ENCODE measurements around the gene MARK2. TPM values are rescaled to one million over a fixed set of nuclear protein-coding genes. Genes with fewer than 3 reads are reported as not detected.

The MARK2 gene
- total and polyA plus RNA-seq, 10 of the 15 experiments (the other 5 are each of a cell fraction or from before 2014, with no cell fraction given): 0.19 to 29.5 (median 13.2) TPM

DNA sequence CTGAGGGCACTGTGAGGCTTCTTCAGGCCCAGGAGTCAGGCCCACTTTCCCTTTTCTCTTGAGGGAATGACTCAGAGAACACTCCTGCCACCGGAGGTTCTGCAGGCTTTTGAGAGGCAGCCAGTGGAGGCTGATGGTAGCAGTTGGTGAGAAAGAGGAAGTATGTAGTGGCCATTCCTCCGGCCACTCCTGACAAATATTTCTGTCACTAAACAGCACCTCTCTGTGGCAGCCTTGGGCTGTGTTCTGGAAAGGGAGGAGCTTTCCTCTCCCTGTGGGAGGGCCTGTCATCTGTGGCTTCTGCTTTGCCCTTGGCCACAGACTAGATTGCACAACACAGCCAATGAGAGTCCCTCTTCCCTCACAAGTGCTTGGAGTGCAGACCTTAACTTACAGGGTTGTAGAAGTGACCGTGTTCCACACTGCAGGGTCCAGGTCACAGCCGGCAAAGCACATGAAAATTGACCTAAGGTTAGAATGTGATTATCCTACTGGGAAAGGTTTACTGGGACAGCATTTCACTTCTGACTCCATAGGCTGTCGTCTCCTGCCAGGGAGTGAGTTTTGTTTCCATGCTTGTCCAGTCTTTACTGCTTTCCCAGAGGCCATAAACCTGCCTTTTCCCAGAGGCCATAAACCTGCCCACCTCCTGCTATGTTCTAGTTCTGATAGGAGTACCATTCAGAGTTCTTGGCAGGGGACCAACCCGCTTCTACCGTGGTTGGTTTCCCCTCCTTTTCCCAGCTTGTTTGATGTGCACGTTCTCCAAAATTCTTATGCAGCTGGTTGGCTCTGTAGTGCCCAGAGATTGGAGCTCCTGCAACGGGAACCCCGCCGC, 33.3 kb downstream of the MARK2 start (continued):
- TF ChIP-seq ZNF384 (IDR thresholded peaks at IDR 0.05; ENCODE audit: borderline replicate concordance, low read depth, low read length): no peak
- TF ChIP-seq TBL1XR1 (IDR thresholded peaks at IDR 0.05; ENCODE audit: low read depth, low read length): no peak
- no peak for TF ChIP-seq ZNF24 (IDR thresholded peaks at IDR 0.05)
- no peak for TF ChIP-seq MEF2B (IDR thresholded peaks at IDR 0.05; ENCODE audit: partially characterized antibody, poor library complexity, severe bottlenecking)
- peak; percentile 62 for TF ChIP-seq IRF4 (IDR thresholded peaks at IDR 0.05; ENCODE audit: low read depth, low read length)
- TF ChIP-seq CEBPB (IDR thresholded peaks at IDR 0.05; ENCODE audit: borderline replicate concordance in 1 of 2, low read depth in 2 of 2, low read length in 2 of 2): peak in 1 of 2 experiments; percentile 95; a peak in 2 of 4 replicates
- TF ChIP-seq MTA2 (IDR thresholded peaks at IDR 0.05; ENCODE audit: low read depth): no peak
- no peak for TF ChIP-seq MXI1 (IDR thresholded peaks at IDR 0.05; ENCODE audit: low read depth, low read length)
- no peak for TF ChIP-seq ZSCAN29 (IDR thresholded peaks at IDR 0.05)
- TF ChIP-seq ATF2 (IDR thresholded peaks at IDR 0.05; ENCODE audit: low read length): no peak
- no peak for TF ChIP-seq SUZ12 (IDR thresholded peaks at IDR 0.05; ENCODE audit: unreplicated experiment)
- no peak for TF ChIP-seq ZNF622 (IDR thresholded peaks at IDR 0.05)
- no peak for TF ChIP-seq SMARCA5 (IDR thresholded peaks at IDR 0.05)
- no peak for TF ChIP-seq SIX5 (IDR thresholded peaks at IDR 0.05; ENCODE audit: low read depth, low read length, severe bottlenecking)
- TF ChIP-seq MYC (IDR thresholded peaks at IDR 0.05; ENCODE audit: insufficient read depth, insufficient read length, insufficient replicate concordance, low read length, severe bottlenecking): no peak
- peak; percentile 27; the same call in 1 of the 2 replicates for TF ChIP-seq ATF7 (IDR thresholded peaks at IDR 0.05; ENCODE audit: low read depth)
- peak; percentile 95 for TF ChIP-seq WRNIP1 (IDR thresholded peaks at IDR 0.05; ENCODE audit: borderline replicate concordance, low read depth, low read length)
- no peak for TF ChIP-seq SMAD5 (IDR thresholded peaks at IDR 0.05; ENCODE audit: low read depth)
- TF ChIP-seq TCF3 (IDR thresholded peaks at IDR 0.05; ENCODE audit: borderline replicate concordance, insufficient read depth, low read depth, low read length): no peak
- 0 out of 2 replicates have a peak, but pooled peaks have one; percentile 33 for TF ChIP-seq SPI1 (IDR thresholded peaks at IDR 0.05; ENCODE audit: borderline replicate concordance, insufficient read depth, low read depth, low read length)
- TF ChIP-seq RBBP5 (conservative IDR thresholded peaks at IDR 0.05): no peak
- TF ChIP-seq GATAD2B (conservative IDR thresholded peaks at IDR 0.05; ENCODE audit: low read depth): 0 out of 2 replicates have a peak, but pooled peaks have one; percentile 43
- TF ChIP-seq EP300 (IDR thresholded peaks at IDR 0.05; ENCODE audit: borderline replicate concordance in 1 of 2, control insufficient read depth in 1 of 2, low read depth in 2 of 2, low read length in 2 of 2): no peak
- no peak for TF ChIP-seq E2F8 (IDR thresholded peaks at IDR 0.05; ENCODE audit: low read depth, partially characterized antibody)

All from GM12878 (cell line).